CD14-positive monocyte (primary cell): Measurements from ENCODE around the gene IRAK1. TPM values are rescaled to one million over a fixed set of nuclear protein-coding genes. Genes with fewer than 3 reads are reported as not detected.

Experiments
- DNase-seq, 3 donors: peaks; one replicate each; pipeline ENCODE4 v3.0.0-alpha.2; 2011 to 2022
- H2AFZ ChIP-seq: 2 replicates; pipeline ENCODE4 v1.6.0; 2012; ENCODE audit warnings: mild to moderate bottlenecking, low read depth, low read length, inconsistent platforms; ENCODE audit not compliant: insufficient read depth, poor library complexity, severe bottlenecking
- H3K27ac ChIP-seq, 2 donors: 1 replicate in 1 of 2; 2 replicates in 1 of 2; pipeline ENCODE4 v1.5.1; 2012 to 2013; ENCODE audit warnings: low read length in 2 of 2, control low read depth in 1 of 2, inconsistent platforms in 1 of 2, low read depth in 1 of 2, mild to moderate bottlenecking in 1 of 2
- H3K27me3 ChIP-seq, 2 donors: one replicate each; pipeline versions ENCODE4 v1.6.0 to v1.6.1; 2011 to 2013; ENCODE audit warnings: low read length in 2 of 2; ENCODE audit not compliant: control insufficient read depth in 2 of 2, insufficient read depth in 2 of 2
- H3K36me3 ChIP-seq, 2 donors: replicated peaks in 1 of 2; 1 replicate in 1 of 2; 2 replicates in 1 of 2; pipeline versions ENCODE4 v1.5.1 to v1.6.1; 2012 to 2013; ENCODE audit warnings: low read length in 2 of 2, control low read depth in 1 of 2, inconsistent platforms in 1 of 2, mild to moderate bottlenecking in 1 of 2; ENCODE audit not compliant: insufficient read depth in 2 of 2, control insufficient read depth in 1 of 2
- H3K4me1 ChIP-seq, 2 donors: 1 replicate in 1 of 2; 2 replicates in 1 of 2; pipeline versions ENCODE4 v1.5.1 to v1.6.1; 2012 to 2013; ENCODE audit warnings: low read length in 2 of 2, control low read depth in 1 of 2, inconsistent platforms in 1 of 2, mild to moderate bottlenecking in 1 of 2, moderate library complexity in 1 of 2; ENCODE audit not compliant: insufficient read depth in 2 of 2, control insufficient read depth in 1 of 2
- H3K4me2 ChIP-seq: replicated peaks from 2 replicates; pipeline ENCODE3; 2012; ENCODE audit warnings: low read length, moderate library complexity, mild to moderate bottlenecking; ENCODE audit not compliant: poor library complexity, severe bottlenecking; ENCODE audit errors: extremely low read depth
- H3K4me3 ChIP-seq, 3 experiments: fragments of 200-600 bp in 1 of 3; sonication (generic) in 1 of 3; replicated peaks in 1 of 3; 1 replicate in 2 of 3; 2 replicates in 1 of 3; pipeline ENCODE4 v1.5.1; 2011 to 2013; ENCODE audit warnings: low read length in 3 of 3, mild to moderate bottlenecking in 3 of 3, control low read depth in 2 of 3, low read depth in 2 of 3, inconsistent platforms in 1 of 3, moderate library complexity in 1 of 3
- H3K79me2 ChIP-seq: 2 replicates; pipeline ENCODE4 v1.6.0; 2012; ENCODE audit warnings: mild to moderate bottlenecking, control low read depth, inconsistent platforms, low read length, moderate library complexity; ENCODE audit not compliant: insufficient read depth
- H3K9ac ChIP-seq: 2 replicates; pipeline ENCODE4 v1.6.0; 2017; ENCODE audit warnings: low read length, mild to moderate bottlenecking; ENCODE audit not compliant: insufficient read depth, poor library complexity, severe bottlenecking
- H3K9me3 ChIP-seq, 2 donors: replicated peaks in 1 of 2; 1 replicate in 1 of 2; 2 replicates in 1 of 2; pipeline versions ENCODE4 v1.5.1 to v1.6.1; 2012 to 2013; ENCODE audit warnings: low read length in 2 of 2, control low read depth in 1 of 2; ENCODE audit not compliant: control insufficient read depth in 1 of 2, insufficient read depth in 1 of 2
- H4K20me1 ChIP-seq: 2 replicates; pipeline ENCODE4 v1.6.0; 2012; ENCODE audit warnings: mild to moderate bottlenecking, low read length, control low read depth, moderate library complexity; ENCODE audit not compliant: insufficient read depth
- H3K27ac Mint-ChIP-seq, 7 donors: one replicate each; pipeline ENCODE4 v1.8.0; 2020; ENCODE audit warnings: mild to moderate bottlenecking in 7 of 7, mixed read lengths in 7 of 7, moderate library complexity in 6 of 7, inconsistent platforms in 2 of 7
- H3K27me3 Mint-ChIP-seq, 3 donors: one replicate each; pipeline ENCODE4 v1.8.0; 2021 to 2022; ENCODE audit warnings: low read depth in 3 of 3, mild to moderate bottlenecking in 3 of 3, mixed read lengths in 3 of 3, moderate library complexity in 3 of 3, inconsistent platforms in 1 of 3
- H3K36me3 Mint-ChIP-seq, 2 donors: one replicate each; pipeline ENCODE4 v1.8.0; 2020; ENCODE audit warnings: mixed read lengths in 2 of 2, inconsistent platforms in 1 of 2, mild to moderate bottlenecking in 1 of 2
- H3K4me1 Mint-ChIP-seq: one replicate; pipeline ENCODE4 v1.8.0; 2020; ENCODE audit warnings: mild to moderate bottlenecking, mixed read lengths
- H3K4me3 Mint-ChIP-seq, 2 donors: one replicate each; pipeline ENCODE4 v1.8.0; 2020; ENCODE audit warnings: mild to moderate bottlenecking in 2 of 2, mixed read lengths in 2 of 2, moderate library complexity in 1 of 2
- H3K9me3 Mint-ChIP-seq, 7 donors: one replicate each; pipeline ENCODE4 v1.8.0; 2020 to 2022; ENCODE audit warnings: mixed read lengths in 7 of 7, mild to moderate bottlenecking in 6 of 7, moderate library complexity in 6 of 7, inconsistent platforms in 2 of 7
- WGBS: methylation state at CpG from one replicate; pipeline ENCODE4 v1.1.5; 2013; ENCODE audit warnings: missing lambda C conversion rate; ENCODE audit not compliant: insufficient coverage; 5-methylcytosine and 5-hydroxymethylcytosine counted together
- intact Hi-C, 2 donors: fragments of 100-400 bp; cut with micrococcal nuclease; formaldehyde crosslinking; loops; one replicate each; pipeline versions ENCODE4 v1.15.0 to v1.15.1; 2023
- polyA plus RNA-seq, 3 donors: library from polyadenylated mRNA; depleted of rRNA in 1 of 3; unstranded in 2 of 3; stranded (reverse) in 1 of 3; fragments of 300-500 nt in 2 of 3; fragments of >200 nt in 1 of 3; fragmentation: Illumina TruSeq in 2 of 3; gene quantifications; 1 replicate in 2 of 3; 2 replicates in 1 of 3; pipeline ENCODE4 v1.2.3, GENCODE V29; 2012 to 2021
- TF ChIP-seq, protein P1 (sequence below): fragments of 200-600 bp; IDR thresholded peaks from one replicate; pipeline ENCODE4 v1.8.0; 2022; ENCODE audit warnings: antibody characterized with exemption, mild to moderate bottlenecking

Gene IRAK1
- polyA plus RNA-seq, 3 donors, result 47.8 to 109 (median 49.5) TPM

DNA sequence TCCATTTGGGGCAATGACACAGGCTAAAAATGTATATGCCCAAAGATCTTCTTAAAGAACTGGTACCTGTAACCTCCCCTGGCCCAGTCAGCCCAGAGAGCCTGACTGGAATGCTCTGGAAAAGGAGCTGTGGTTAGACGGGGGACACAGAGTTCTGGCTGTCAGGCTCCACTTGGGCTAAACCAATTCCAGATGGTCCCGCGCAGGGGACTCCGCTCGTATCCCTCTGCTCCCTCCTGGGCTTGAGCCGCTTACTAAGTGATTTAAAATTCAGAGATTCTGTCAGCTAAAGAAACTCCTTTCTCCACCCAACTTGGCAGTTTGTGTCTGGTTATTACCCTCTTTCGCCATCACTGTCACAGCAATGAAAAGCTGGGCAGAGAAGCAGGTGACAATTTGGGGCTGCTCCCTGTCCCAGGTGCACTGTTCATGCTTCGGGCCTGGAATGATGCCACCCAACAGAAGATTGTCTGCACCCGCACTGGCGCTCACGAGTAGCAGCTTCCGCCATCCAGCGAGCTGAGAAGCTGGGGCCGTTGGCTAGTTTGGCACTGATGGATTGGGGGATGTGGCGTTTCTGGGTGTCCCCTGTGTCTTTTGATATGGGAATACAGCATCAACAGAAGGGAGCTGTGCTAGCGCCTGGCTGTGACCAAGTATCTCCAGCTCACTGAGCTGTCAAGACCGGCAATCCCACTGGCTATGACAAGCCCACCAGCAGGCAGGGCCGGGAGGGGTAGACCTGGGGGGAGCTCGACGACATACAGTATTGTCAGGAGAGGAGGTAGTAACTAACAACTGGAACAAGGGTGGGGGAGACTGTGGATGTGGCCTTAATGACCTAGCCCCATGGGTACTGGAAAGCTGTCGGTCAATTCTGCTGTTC is 6.7 kb upstream of the IRAK1 start:
- Mint-ChIP-seq H3K27ac (peak overlapping the region in 2 of 7 donors; percentile 3 to 4), H3K27me3 (peaks cover 0 to 61% (median 0%) of the 10 kb centered on the region in 3 donors), H3K4me1 (peaks cover 15% of the 10 kb centered on the region), H3K36me3 (peaks cover 35 to 44% of the 10 kb centered on the region in 2 donors), H3K4me3 (no peak overlapping the region), H3K9me3 (peaks cover 0 to 4% (median 0%) of the 10 kb centered on the region in 7 donors)
- peaks cover 2 to 8% of the 10 kb centered on the region in 2 donors for H3K4me1 ChIP-seq
- H3K4me3 ChIP-seq, result no peak overlapping the region
- H3K36me3 ChIP-seq, result peaks cover 25 to 50% of the 10 kb centered on the region in 2 donors
- H2AFZ ChIP-seq, result no peak overlapping the region
- no peak for DNase-seq
- no peak overlapping the region for H3K9ac ChIP-seq
- intact Hi-C loops, result no loop called here
- no peak overlapping the region for H3K27ac ChIP-seq
- H4K20me1 ChIP-seq, result peaks cover 26% of the 10 kb centered on the region
- TF ChIP-seq, protein P1, sequence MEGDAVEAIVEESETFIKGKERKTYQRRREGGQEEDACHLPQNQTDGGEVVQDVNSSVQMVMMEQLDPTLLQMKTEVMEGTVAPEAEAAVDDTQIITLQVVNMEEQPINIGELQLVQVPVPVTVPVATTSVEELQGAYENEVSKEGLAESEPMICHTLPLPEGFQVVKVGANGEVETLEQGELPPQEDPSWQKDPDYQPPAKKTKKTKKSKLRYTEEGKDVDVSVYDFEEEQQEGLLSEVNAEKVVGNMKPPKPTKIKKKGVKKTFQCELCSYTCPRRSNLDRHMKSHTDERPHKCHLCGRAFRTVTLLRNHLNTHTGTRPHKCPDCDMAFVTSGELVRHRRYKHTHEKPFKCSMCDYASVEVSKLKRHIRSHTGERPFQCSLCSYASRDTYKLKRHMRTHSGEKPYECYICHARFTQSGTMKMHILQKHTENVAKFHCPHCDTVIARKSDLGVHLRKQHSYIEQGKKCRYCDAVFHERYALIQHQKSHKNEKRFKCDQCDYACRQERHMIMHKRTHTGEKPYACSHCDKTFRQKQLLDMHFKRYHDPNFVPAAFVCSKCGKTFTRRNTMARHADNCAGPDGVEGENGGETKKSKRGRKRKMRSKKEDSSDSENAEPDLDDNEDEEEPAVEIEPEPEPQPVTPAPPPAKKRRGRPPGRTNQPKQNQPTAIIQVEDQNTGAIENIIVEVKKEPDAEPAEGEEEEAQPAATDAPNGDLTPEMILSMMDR, result no peak
- 95% methylated on average over 9 of the region's 21 CpGs for WGBS
- H3K27me3 ChIP-seq, result peaks cover 0 to 2% of the 10 kb centered on the region in 2 donors
- H3K9me3 ChIP-seq, result peaks cover 0 to 6% of the 10 kb centered on the region in 2 donors
- H3K79me2 ChIP-seq, result peaks cover 6% of the 10 kb centered on the region
- H3K4me2 ChIP-seq, result no peak overlapping the region

DNA sequence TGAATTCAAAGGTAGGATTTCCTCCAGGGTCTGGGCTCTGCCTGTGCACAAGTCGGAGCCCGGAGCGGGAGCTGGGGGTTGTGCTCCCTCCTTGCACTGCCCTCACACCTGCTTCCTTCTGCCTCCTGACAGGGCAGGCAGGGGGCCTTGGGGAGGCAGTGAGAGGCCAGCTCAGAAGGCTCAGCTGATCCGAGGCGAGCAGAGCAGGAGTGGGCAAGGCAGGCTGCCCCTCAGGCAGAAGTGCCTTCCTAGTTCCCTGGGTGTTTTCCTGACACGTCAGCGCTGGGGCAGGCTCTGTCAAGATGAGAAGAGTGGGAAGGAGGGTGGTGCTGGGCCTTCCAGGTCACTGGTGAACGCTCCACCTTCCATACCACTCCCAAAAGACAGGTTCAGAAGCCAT is 5.5 kb upstream of the IRAK1 start:
- H2AFZ ChIP-seq, result no peak overlapping the region
- peaks cover 0 to 62% (median 0%) of the 10 kb centered on the region in 3 donors for H3K27me3 Mint-ChIP-seq
- peaks cover 13 to 19% of the 10 kb centered on the region in 2 donors for H3K4me1 ChIP-seq
- H3K4me3 ChIP-seq, result no peak overlapping the region
- no peak overlapping the region for H3K4me3 Mint-ChIP-seq
- no peak overlapping the region for H3K9ac ChIP-seq
- intact Hi-C loops, result no loop called here
- peaks cover 6% of the 10 kb centered on the region for H3K79me2 ChIP-seq
- H3K27ac ChIP-seq, result no peak overlapping the region
- H3K36me3 ChIP-seq, result peaks cover 17 to 39% of the 10 kb centered on the region in 2 donors
- H3K36me3 Mint-ChIP-seq, result peaks cover 25 to 32% of the 10 kb centered on the region in 2 donors
- no peak for DNase-seq
- peaks cover 0 to 6% (median 0%) of the 10 kb centered on the region in 7 donors for H3K9me3 Mint-ChIP-seq
- H3K4me1 Mint-ChIP-seq, result peaks cover 26% of the 10 kb centered on the region
- H3K9me3 ChIP-seq, result peaks cover 0 to 11% of the 10 kb centered on the region in 2 donors
- no peak overlapping the region for H3K4me2 ChIP-seq
- peaks cover 0 to 2% of the 10 kb centered on the region in 2 donors for H3K27me3 ChIP-seq
- H4K20me1 ChIP-seq, result peaks cover 34% of the 10 kb centered on the region
- TF ChIP-seq, protein P1, result no peak
- no CpG with 5 or more reads among the region's 8 CpGs for WGBS
- peak overlapping the region in 1 of 7 donors; percentile 37 for H3K27ac Mint-ChIP-seq
